ENCODE measurements around the gene GRIA3.

- no peak for TF ChIP-seq ZNF274 (IDR thresholded peaks at IDR 0.05; ENCODE audit: low read depth, low read length)
- no peak for TF ChIP-seq SUZ12 (IDR thresholded peaks at IDR 0.05; ENCODE audit: extremely low read depth, insufficient read depth, insufficient read length)
These were observed 303.2 kb downstream of the GRIA3 start for GRCh38 chrX:123487236-123487635.

Data from NT2/D1 (cell line).